ENCODE measurements around the gene CNOT4. TPM values are rescaled to one million over a fixed set of nuclear protein-coding genes. Genes with fewer than 3 reads are reported as not detected.
A peak's percentile ranks its signal among the peaks of the same experiment; 100 is the strongest.

CNOT4 gene
- total and polyA plus RNA-seq, 4 donors, result 18.3 to 36.6 (median 28.4) TPM

GRCh38 chr7:135414850-135415439 lies 95.0 kb downstream of the CNOT4 start:
- DNase-seq (ENCODE audit: low read depth in 4 of 6, low spot score in 6 of 6), result peak in 1 of 6 donors; percentile 15

GRCh38 chr7:135414208-135414607 lies 95.7 kb downstream of the CNOT4 start:
- Histone ChIP-seq H3K27me3 (ENCODE audit: control insufficient read depth, insufficient read depth, low read length) (no peaks in the 10 kb centered on the region), H3K36me3 (ENCODE audit: control insufficient read depth, insufficient read depth, low read length) (no peaks in the 10 kb centered on the region), H3K27ac (ENCODE audit: low read depth, low read length) (no peak overlapping the region), H3K4me3 (ENCODE audit: low read depth, low read length) (no peak overlapping the region), H3K9me3 (ENCODE audit: control insufficient read depth, insufficient read depth, low read length) (no peaks in the 10 kb centered on the region), H3K4me1 (ENCODE audit: control insufficient read depth, insufficient read depth, low read length) (no peaks in the 10 kb centered on the region)
- no peak for DNase-seq (ENCODE audit: low read depth in 4 of 6, low spot score in 6 of 6)
- no CpG with 5 or more reads among the region's 3 CpGs for WGBS (ENCODE audit: insufficient coverage)

More at GRCh38 chr7:135414850-135415439, 95.0 kb downstream of the CNOT4 start:
- Histone ChIP-seq H3K27ac (ENCODE audit: low read depth, low read length) (no peak overlapping the region), H3K4me1 (ENCODE audit: control insufficient read depth, insufficient read depth, low read length) (no peaks in the 10 kb centered on the region), H3K36me3 (ENCODE audit: control insufficient read depth, insufficient read depth, low read length) (no peaks in the 10 kb centered on the region), H3K4me3 (ENCODE audit: low read depth, low read length) (no peak overlapping the region), H3K9me3 (ENCODE audit: control insufficient read depth, insufficient read depth, low read length) (no peaks in the 10 kb centered on the region), H3K27me3 (ENCODE audit: control insufficient read depth, insufficient read depth, low read length) (no peaks in the 10 kb centered on the region)
- 83% methylated on average over 1 of the region's 2 CpGs for WGBS (ENCODE audit: insufficient coverage)

GRCh38 chr7:135411098-135411497 lies 98.8 kb downstream of the CNOT4 start:
- Histone ChIP-seq H3K36me3 (ENCODE audit: control insufficient read depth, insufficient read depth, low read length) (peaks cover 3% of the 10 kb centered on the region), H3K27ac (ENCODE audit: low read depth, low read length) (no peak overlapping the region), H3K9me3 (ENCODE audit: control insufficient read depth, insufficient read depth, low read length) (no peaks in the 10 kb centered on the region), H3K27me3 (ENCODE audit: control insufficient read depth, insufficient read depth, low read length) (no peaks in the 10 kb centered on the region), H3K4me3 (ENCODE audit: low read depth, low read length) (no peak overlapping the region), H3K4me1 (ENCODE audit: control insufficient read depth, insufficient read depth, low read length) (no peaks in the 10 kb centered on the region)
- no peak for DNase-seq (ENCODE audit: low read depth in 4 of 6, low spot score in 6 of 6)

GRCh38 chr7:135410543-135410942 lies 99.4 kb downstream of the CNOT4 start:
- H3K4me1 ChIP-seq (ENCODE audit: control insufficient read depth, insufficient read depth, low read length), result no peaks in the 10 kb centered on the region
- H3K27me3 ChIP-seq (ENCODE audit: control insufficient read depth, insufficient read depth, low read length), result no peaks in the 10 kb centered on the region
- WGBS (ENCODE audit: insufficient coverage), result no CpG with 5 or more reads among the region's 3 CpGs
- no peak overlapping the region for H3K4me3 ChIP-seq (ENCODE audit: low read depth, low read length)
- H3K9me3 ChIP-seq (ENCODE audit: control insufficient read depth, insufficient read depth, low read length), result no peaks in the 10 kb centered on the region
- peaks cover 3% of the 10 kb centered on the region for H3K36me3 ChIP-seq (ENCODE audit: control insufficient read depth, insufficient read depth, low read length)
- H3K27ac ChIP-seq (ENCODE audit: low read depth, low read length), result no peak overlapping the region
- no peak for DNase-seq (ENCODE audit: low read depth in 4 of 6, low spot score in 6 of 6)

- H3K27ac ChIP-seq (ENCODE audit: low read depth, low read length), result no peak overlapping the region
- H3K27me3 ChIP-seq (ENCODE audit: control insufficient read depth, insufficient read depth, low read length), result no peaks in the 10 kb centered on the region
- H3K4me1 ChIP-seq (ENCODE audit: control insufficient read depth, insufficient read depth, low read length), result no peaks in the 10 kb centered on the region
- DNase-seq (ENCODE audit: low read depth in 4 of 6, low spot score in 6 of 6), result no peak
- no peak overlapping the region for H3K4me3 ChIP-seq (ENCODE audit: low read depth, low read length)
- H3K9me3 ChIP-seq (ENCODE audit: control insufficient read depth, insufficient read depth, low read length), result no peaks in the 10 kb centered on the region
- peaks cover 3% of the 10 kb centered on the region for H3K36me3 ChIP-seq (ENCODE audit: control insufficient read depth, insufficient read depth, low read length)
- WGBS (ENCODE audit: insufficient coverage), result no CpG with 5 or more reads among the region's 2 CpGs
Measured at GRCh38 chr7:135409845-135410542, 99.9 kb downstream of the CNOT4 start.

- Histone ChIP-seq H3K27ac (ENCODE audit: low read depth, low read length) (no peak overlapping the region), H3K36me3 (ENCODE audit: control insufficient read depth, insufficient read depth, low read length) (peaks cover 3% of the 10 kb centered on the region), H3K4me1 (ENCODE audit: control insufficient read depth, insufficient read depth, low read length) (no peaks in the 10 kb centered on the region), H3K4me3 (ENCODE audit: low read depth, low read length) (no peak overlapping the region), H3K9me3 (ENCODE audit: control insufficient read depth, insufficient read depth, low read length) (no peaks in the 10 kb centered on the region), H3K27me3 (ENCODE audit: control insufficient read depth, insufficient read depth, low read length) (no peaks in the 10 kb centered on the region)
- no peak for DNase-seq (ENCODE audit: low read depth in 4 of 6, low spot score in 6 of 6)
Measured at GRCh38 chr7:135407884-135408283, 102.0 kb downstream of the CNOT4 start.

- peaks cover 3% of the 10 kb centered on the region for H3K36me3 ChIP-seq (ENCODE audit: control insufficient read depth, insufficient read depth, low read length)
- DNase-seq (ENCODE audit: low read depth in 4 of 6, low spot score in 6 of 6), result no peak
- no peaks in the 10 kb centered on the region for H3K4me1 ChIP-seq (ENCODE audit: control insufficient read depth, insufficient read depth, low read length)
- H3K9me3 ChIP-seq (ENCODE audit: control insufficient read depth, insufficient read depth, low read length), result no peaks in the 10 kb centered on the region
- WGBS (ENCODE audit: insufficient coverage), result 95% methylated on average over 2 of the region's 3 CpGs
- H3K27me3 ChIP-seq (ENCODE audit: control insufficient read depth, insufficient read depth, low read length), result no peaks in the 10 kb centered on the region
- H3K4me3 ChIP-seq (ENCODE audit: low read depth, low read length), result no peak overlapping the region
- H3K27ac ChIP-seq (ENCODE audit: low read depth, low read length), result no peak overlapping the region
Measured at GRCh38 chr7:135406918-135407317, 103.0 kb downstream of the CNOT4 start.

GRCh38 chr7:135405969-135406368 lies 103.9 kb downstream of the CNOT4 start:
- Histone ChIP-seq H3K4me1 (ENCODE audit: control insufficient read depth, insufficient read depth, low read length) (no peaks in the 10 kb centered on the region), H3K27ac (ENCODE audit: low read depth, low read length) (no peak overlapping the region), H3K9me3 (ENCODE audit: control insufficient read depth, insufficient read depth, low read length) (no peaks in the 10 kb centered on the region), H3K4me3 (ENCODE audit: low read depth, low read length) (no peak overlapping the region), H3K27me3 (ENCODE audit: control insufficient read depth, insufficient read depth, low read length) (no peaks in the 10 kb centered on the region), H3K36me3 (ENCODE audit: control insufficient read depth, insufficient read depth, low read length) (peaks cover 3% of the 10 kb centered on the region)
- WGBS (ENCODE audit: insufficient coverage), result 83% methylated on average over 1 of the region's 2 CpGs
- DNase-seq (ENCODE audit: low read depth in 4 of 6, low spot score in 6 of 6), result no peak

GRCh38 chr7:135403302-135403701 lies 106.6 kb downstream of the CNOT4 start:
- no CpG with 5 or more reads among the region's 3 CpGs for WGBS (ENCODE audit: insufficient coverage)
- Histone ChIP-seq H3K36me3 (ENCODE audit: control insufficient read depth, insufficient read depth, low read length) (peaks cover 3% of the 10 kb centered on the region), H3K27me3 (ENCODE audit: control insufficient read depth, insufficient read depth, low read length) (no peaks in the 10 kb centered on the region), H3K4me1 (ENCODE audit: control insufficient read depth, insufficient read depth, low read length) (no peaks in the 10 kb centered on the region), H3K27ac (ENCODE audit: low read depth, low read length) (no peak overlapping the region), H3K4me3 (ENCODE audit: low read depth, low read length) (no peak overlapping the region), H3K9me3 (ENCODE audit: control insufficient read depth, insufficient read depth, low read length) (no peaks in the 10 kb centered on the region)
- DNase-seq (ENCODE audit: low read depth in 4 of 6, low spot score in 6 of 6), result no peak

GRCh38 chr7:135397689-135398088 lies 112.2 kb downstream of the CNOT4 start:
- no peak overlapping the region for H3K4me3 ChIP-seq (ENCODE audit: low read depth, low read length)

More at GRCh38 chr7:135397689-135398088, 112.2 kb downstream of the CNOT4 start:
- Histone ChIP-seq H3K27ac (ENCODE audit: low read depth, low read length) (no peak overlapping the region), H3K27me3 (ENCODE audit: control insufficient read depth, insufficient read depth, low read length) (no peaks in the 10 kb centered on the region), H3K36me3 (ENCODE audit: control insufficient read depth, insufficient read depth, low read length) (peaks cover 6% of the 10 kb centered on the region), H3K9me3 (ENCODE audit: control insufficient read depth, insufficient read depth, low read length) (no peaks in the 10 kb centered on the region), H3K4me1 (ENCODE audit: control insufficient read depth, insufficient read depth, low read length) (no peaks in the 10 kb centered on the region)
- no peak for DNase-seq (ENCODE audit: low read depth in 4 of 6, low spot score in 6 of 6)

Measured in spinal cord (tissue), 10 donors.